ENCODE measurements around the gene ZCCHC7.

- TF ChIP-seq CTCF (conservative IDR thresholded peaks at IDR 0.05; ENCODE audit: low read length) (peak; percentile 70), EZH2phosphoT487 (IDR thresholded peaks at IDR 0.05; ENCODE audit: borderline replicate concordance, low read depth, low read length) (no peak)
Measured at GRCh38 chr9:37262410-37262809, 142.0 kb downstream of the ZCCHC7 start.

All from OCI-LY7 (cell line).